Trophoblast cell (in vitro differentiated cells and primary cell): ENCODE results near the gene GTF3C1.

Source experiments
- DNase-seq, 2 donors: peaks; one replicate each; pipeline ENCODE4 v3.0.0-alpha.2; 2016
- H2AFZ ChIP-seq: 2 replicates; pipeline ENCODE4 v1.6.1; 2013; ENCODE audit warnings: low read length, moderate library complexity, mild to moderate bottlenecking; ENCODE audit not compliant: insufficient read depth, poor library complexity
- H2AK5ac ChIP-seq: 2 replicates; pipeline ENCODE4 v1.6.1; 2013; ENCODE audit warnings: mild to moderate bottlenecking, low read length
- H2BK120ac ChIP-seq: 2 replicates; pipeline ENCODE4 v1.6.1; 2013; ENCODE audit warnings: low read length, mild to moderate bottlenecking, moderate library complexity; ENCODE audit not compliant: insufficient read depth, poor library complexity
- H2BK12ac ChIP-seq: 2 replicates; pipeline ENCODE4 v1.6.1; 2013; ENCODE audit warnings: mild to moderate bottlenecking, low read length, moderate library complexity
- H2BK5ac ChIP-seq: 2 replicates; pipeline ENCODE4 v1.6.1; 2013; ENCODE audit warnings: low read length, low read depth, moderate library complexity, mild to moderate bottlenecking; ENCODE audit not compliant: poor library complexity
- H3K14ac ChIP-seq: 2 replicates; pipeline ENCODE4 v1.6.1; 2013; ENCODE audit warnings: mild to moderate bottlenecking, low read length
- H3K18ac ChIP-seq: 2 replicates; pipeline ENCODE4 v1.6.1; 2013; ENCODE audit warnings: mild to moderate bottlenecking, low read length
- H3K23ac ChIP-seq: 2 replicates; pipeline ENCODE4 v1.6.1; 2013; ENCODE audit warnings: low read length
- H3K27ac ChIP-seq: 2 replicates; pipeline ENCODE4 v1.5.1; 2013; ENCODE audit warnings: low read depth, mild to moderate bottlenecking, inconsistent platforms, low read length, moderate library complexity
- H3K27me3 ChIP-seq: 2 replicates; pipeline ENCODE4 v1.6.1; 2013; ENCODE audit warnings: inconsistent platforms, mild to moderate bottlenecking, low read length, moderate library complexity; ENCODE audit not compliant: insufficient read depth
- H3K36me3 ChIP-seq, 2 experiments: 1 replicate in 1 of 2; 2 replicates in 1 of 2; pipeline ENCODE4 v1.6.1; 2013; ENCODE audit warnings: low read length in 2 of 2, mild to moderate bottlenecking in 2 of 2, moderate library complexity in 1 of 2; ENCODE audit not compliant: insufficient read depth in 2 of 2, control insufficient read depth in 1 of 2
- H3K4ac ChIP-seq: 2 replicates; pipeline ENCODE4 v1.6.1; 2013; ENCODE audit warnings: low read depth, mild to moderate bottlenecking, low read length, moderate library complexity
- H3K4me1 ChIP-seq, 2 experiments: 1 replicate in 1 of 2; 2 replicates in 1 of 2; pipeline ENCODE4 v1.6.1; 2013; ENCODE audit warnings: low read length in 2 of 2, mild to moderate bottlenecking in 2 of 2, moderate library complexity in 1 of 2; ENCODE audit not compliant: insufficient read depth in 2 of 2, control insufficient read depth in 1 of 2
- H3K4me2 ChIP-seq: 2 replicates; pipeline ENCODE4 v1.6.1; 2013; ENCODE audit warnings: inconsistent platforms, mild to moderate bottlenecking, low read length, moderate library complexity
- H3K4me3 ChIP-seq: 2 replicates; pipeline ENCODE4 v1.5.1; 2013; ENCODE audit warnings: mild to moderate bottlenecking, low read depth, low read length, inconsistent platforms
- H3K79me1 ChIP-seq: one replicate; pipeline ENCODE4 v1.6.1; 2013; ENCODE audit warnings: low read length
- H3K79me2 ChIP-seq: 2 replicates; pipeline ENCODE4 v1.6.1; 2013; ENCODE audit warnings: low read length, mild to moderate bottlenecking; ENCODE audit not compliant: control insufficient read depth, insufficient read depth, poor library complexity
- H3K9ac ChIP-seq: 2 replicates; pipeline ENCODE4 v1.6.1; 2013; ENCODE audit warnings: mild to moderate bottlenecking, low read length
- H3K9me3 ChIP-seq: 2 replicates; pipeline ENCODE4 v1.6.1; 2013; ENCODE audit warnings: low read depth, mild to moderate bottlenecking, control low read depth, inconsistent platforms, low read length; ENCODE audit not compliant: insufficient read depth
- H4K12ac ChIP-seq: 2 replicates; pipeline ENCODE4 v1.6.1; 2013; ENCODE audit warnings: low read depth, mild to moderate bottlenecking, low read length, moderate library complexity
- H4K8ac ChIP-seq: 2 replicates; pipeline ENCODE4 v1.6.1; 2013; ENCODE audit warnings: low read depth, mild to moderate bottlenecking, low read length, moderate library complexity
- H4K91ac ChIP-seq: one replicate; pipeline ENCODE4 v1.6.1; 2013; ENCODE audit warnings: low read depth, mild to moderate bottlenecking, low read length, moderate library complexity
- WGBS: extraction: QIAGEN DNeasy Blood & Tissue Kit; methylation state at CpG from one replicate; pipeline ENCODE4 v1.1.7; 2013; ENCODE audit warnings: missing lambda C conversion rate; ENCODE audit not compliant: insufficient read length, insufficient coverage; ENCODE audit errors: extremely low coverage; 5-methylcytosine and 5-hydroxymethylcytosine counted together

Gene GTF3C1

DNA sequence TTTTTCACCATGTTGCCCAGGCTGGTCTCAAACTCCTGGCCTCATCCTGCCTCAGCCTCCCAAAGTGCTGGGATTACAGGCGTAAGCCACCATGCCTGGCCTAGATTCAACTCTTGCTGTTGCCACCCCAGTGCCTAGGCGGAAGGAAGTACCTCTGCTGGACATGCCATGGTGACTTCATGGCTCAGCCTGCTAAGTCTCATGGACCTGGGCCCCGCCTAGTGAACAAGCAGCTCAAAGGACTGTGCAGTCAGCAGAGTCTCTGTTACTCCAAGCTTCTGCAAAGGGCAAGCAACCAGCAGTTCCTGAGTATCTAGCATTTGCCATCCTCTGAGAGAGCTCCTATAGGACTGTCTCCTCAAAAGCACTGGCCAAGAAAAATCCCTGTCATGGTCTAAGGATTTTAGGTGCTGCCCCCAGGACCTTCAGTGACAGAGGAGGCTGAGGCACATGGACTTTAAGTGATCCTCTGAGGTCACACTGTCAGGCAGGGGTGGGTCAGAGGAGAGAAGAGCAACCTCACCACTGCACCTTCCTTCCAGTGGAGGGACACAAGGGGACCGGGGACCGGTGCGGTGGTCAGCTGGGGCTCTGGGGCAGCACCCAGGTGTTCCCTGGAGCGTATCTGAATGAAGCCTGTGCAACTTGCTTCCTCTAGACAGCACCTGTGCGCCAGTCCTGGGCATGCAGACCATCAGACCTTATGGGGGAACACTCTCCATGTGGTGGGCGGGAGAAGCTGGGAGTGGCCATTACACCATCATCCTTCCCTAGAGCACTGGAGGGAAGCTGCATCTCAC, 76.4 kb downstream of the GTF3C1 start:
- Histone ChIP-seq H4K12ac (no peak overlapping the region), H2BK12ac (no peak overlapping the region), H2AK5ac (no peak overlapping the region), H3K14ac (no peak overlapping the region), H3K4me2 (no peak overlapping the region), H3K36me3 (peaks cover 75 to 80% of the 10 kb centered on the region in 2 experiments), H3K9me3 (peaks cover 2% of the 10 kb centered on the region), H3K4ac (no peak overlapping the region), H2AFZ (no peak overlapping the region), H3K23ac (no peak overlapping the region), H3K27ac (no peak overlapping the region), H3K18ac (no peak overlapping the region), H4K8ac (no peak overlapping the region), H3K79me2 (no peaks in the 10 kb centered on the region), H2BK120ac (no peak overlapping the region), H3K4me3 (no peak overlapping the region), H3K27me3 (no peaks in the 10 kb centered on the region), H3K4me1 (peaks cover 7 to 14% of the 10 kb centered on the region in 2 experiments), H3K79me1 (no peaks in the 10 kb centered on the region), H3K9ac (no peak overlapping the region), H2BK5ac (no peak overlapping the region), H4K91ac (no peak overlapping the region)
- no CpG with 5 or more reads among the region's 9 CpGs for WGBS
- no peak for DNase-seq

DNA sequence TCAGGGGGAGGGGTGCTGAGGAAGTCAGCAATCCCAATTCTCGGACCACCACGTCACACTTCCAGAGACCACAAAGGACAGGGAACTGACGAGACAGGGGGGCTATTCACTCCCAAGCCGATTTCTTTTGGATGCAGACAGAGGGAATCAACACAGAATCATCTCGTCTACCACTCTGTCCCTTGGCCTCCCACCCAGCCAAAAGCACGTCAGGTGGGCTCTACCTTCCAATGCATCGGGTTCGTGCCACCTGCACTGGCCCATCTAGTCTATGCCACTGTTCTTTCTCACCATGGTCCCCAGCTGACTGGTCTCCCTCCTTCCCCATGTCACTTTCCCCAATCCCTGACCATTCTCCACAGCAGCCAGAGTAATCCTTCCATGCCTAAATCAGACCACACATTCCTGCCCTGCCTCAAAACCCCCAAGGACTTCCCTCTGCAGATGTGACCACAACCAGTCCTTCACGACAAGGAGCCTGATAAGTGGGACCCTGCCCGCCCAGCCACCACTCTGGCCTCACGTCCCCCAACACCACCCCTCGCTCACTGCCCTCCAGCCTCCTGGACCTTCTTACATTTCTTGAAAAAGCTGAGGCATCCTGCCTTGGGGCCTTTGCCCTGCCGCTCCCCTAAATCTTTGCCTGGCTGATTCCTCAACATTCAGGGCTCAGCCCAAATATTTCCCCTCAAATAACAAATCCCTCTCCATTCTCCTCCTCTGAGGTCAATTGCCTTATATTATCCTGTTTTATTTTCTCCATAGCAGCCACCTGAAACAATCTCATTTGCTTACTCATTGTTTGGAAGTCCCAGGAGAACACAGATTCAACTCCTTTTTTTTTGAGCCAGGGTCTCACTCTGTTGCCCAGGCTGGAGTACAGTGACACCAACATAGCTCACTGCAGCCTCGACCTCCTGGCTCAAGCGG, 77.4 kb downstream of the GTF3C1 start:
- no peak for DNase-seq
- H3K27me3 ChIP-seq = no peaks in the 10 kb centered on the region
- no peaks in the 10 kb centered on the region for H3K79me1 ChIP-seq
- H4K8ac ChIP-seq = no peak overlapping the region
- peaks cover 75 to 84% of the 10 kb centered on the region in 2 experiments for H3K36me3 ChIP-seq
- H3K27ac ChIP-seq = no peak overlapping the region
- H3K9me3 ChIP-seq = peaks cover 2% of the 10 kb centered on the region
- H4K12ac ChIP-seq = no peak overlapping the region
- no CpG with 5 or more reads among the region's 15 CpGs for WGBS
- no peaks in the 10 kb centered on the region for H3K79me2 ChIP-seq
- no peak overlapping the region for H2AFZ ChIP-seq
- H3K4me3 ChIP-seq = no peak overlapping the region
- no peak overlapping the region for H3K18ac ChIP-seq
- no peak overlapping the region for H3K4me2 ChIP-seq
- H3K9ac ChIP-seq = no peak overlapping the region
- no peak overlapping the region for H2BK12ac ChIP-seq
- no peak overlapping the region for H2BK5ac ChIP-seq
- no peak overlapping the region for H4K91ac ChIP-seq
- H3K23ac ChIP-seq = no peak overlapping the region
- no peak overlapping the region for H2BK120ac ChIP-seq
- no peak overlapping the region for H2AK5ac ChIP-seq
- peaks cover 7 to 14% of the 10 kb centered on the region in 2 experiments for H3K4me1 ChIP-seq
- no peak overlapping the region for H3K14ac ChIP-seq
- H3K4ac ChIP-seq = no peak overlapping the region

DNA sequence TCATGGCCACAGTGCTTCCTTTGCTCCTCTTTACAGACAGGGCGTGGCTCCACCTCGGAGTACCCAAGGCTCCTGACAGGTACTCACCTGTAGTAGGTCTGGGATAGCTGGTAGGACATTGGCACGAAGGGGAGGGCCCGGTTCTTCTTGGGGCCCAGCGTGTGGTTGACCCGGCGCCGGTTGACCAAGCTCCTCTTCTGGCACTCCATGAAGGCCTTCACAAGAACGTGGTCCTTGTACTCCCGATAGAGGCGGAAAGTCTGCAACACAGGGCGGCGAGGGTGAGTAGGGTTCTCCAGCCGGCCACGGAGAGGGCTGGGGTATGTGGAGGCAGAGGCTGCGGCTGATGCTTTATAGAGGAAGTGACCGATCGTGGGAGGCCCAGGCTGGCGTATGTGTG, 78.1 kb downstream of the GTF3C1 start:
- Histone ChIP-seq H3K4me3 (no peak overlapping the region), H3K18ac (no peak overlapping the region), H3K23ac (no peak overlapping the region), H3K4ac (no peak overlapping the region), H4K8ac (no peak overlapping the region), H4K12ac (no peak overlapping the region), H2AFZ (no peak overlapping the region), H3K4me1 (peaks cover 7 to 14% of the 10 kb centered on the region in 2 experiments), H3K79me1 (no peaks in the 10 kb centered on the region), H2BK12ac (no peak overlapping the region), H3K14ac (no peak overlapping the region), H2BK5ac (no peak overlapping the region), H3K79me2 (no peaks in the 10 kb centered on the region), H2AK5ac (no peak overlapping the region), H3K36me3 (peaks cover 73 to 87% of the 10 kb centered on the region in 2 experiments), H2BK120ac (no peak overlapping the region), H3K9me3 (peaks cover 2% of the 10 kb centered on the region), H3K27ac (no peak overlapping the region), H3K9ac (no peak overlapping the region), H3K4me2 (no peak overlapping the region), H4K91ac (no peak overlapping the region), H3K27me3 (no peaks in the 10 kb centered on the region)
- no CpG with 5 or more reads among the region's 19 CpGs for WGBS
- DNase-seq = no peak

DNA sequence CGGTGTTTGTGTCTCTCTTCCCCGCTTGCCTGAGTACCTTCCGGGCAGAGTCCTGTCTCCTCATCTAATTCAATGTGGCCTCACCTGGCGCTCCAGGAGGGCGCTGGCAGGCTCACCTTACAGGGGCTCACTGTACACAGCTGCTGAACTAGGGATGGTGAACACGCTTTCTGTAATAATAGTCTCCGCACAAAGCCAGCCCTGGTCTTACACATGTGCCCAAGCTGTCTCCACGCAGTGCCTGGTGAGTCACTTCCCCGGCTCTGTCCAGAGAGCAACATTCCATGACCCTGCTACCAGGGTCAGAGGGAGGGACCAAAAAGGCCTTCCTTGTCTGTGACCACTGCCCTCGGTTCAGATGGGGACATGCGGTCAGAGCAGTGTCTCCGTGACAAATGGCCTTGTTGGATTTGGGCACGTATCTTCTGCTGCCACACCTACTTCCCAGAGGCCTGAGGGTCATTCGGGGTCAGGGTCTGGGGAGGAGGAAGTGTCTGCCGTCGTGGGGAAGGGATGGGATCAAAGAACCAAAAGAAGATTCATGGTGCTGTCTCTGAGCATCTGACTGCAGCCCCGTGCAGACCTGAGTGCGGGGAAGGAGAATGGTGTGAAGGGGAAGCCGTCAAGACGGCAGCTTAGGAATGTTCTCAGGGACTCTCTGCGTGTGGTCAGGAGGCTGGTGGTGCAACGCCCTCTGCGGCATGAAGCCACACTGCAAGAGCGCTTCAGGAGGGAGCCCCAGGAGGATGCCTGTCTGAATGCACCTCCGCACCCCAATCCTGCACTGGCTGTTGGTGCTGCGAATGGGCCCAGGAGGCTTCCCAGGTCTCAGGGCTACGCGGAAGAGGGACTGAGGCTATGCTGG, 78.9 kb downstream of the GTF3C1 start:
- H3K23ac ChIP-seq = no peak overlapping the region
- peaks cover 5 to 9% of the 10 kb centered on the region in 2 experiments for H3K4me1 ChIP-seq
- H2BK12ac ChIP-seq = no peak overlapping the region
- H3K9ac ChIP-seq = no peak overlapping the region
- no peak overlapping the region for H2BK120ac ChIP-seq
- no peak overlapping the region for H2AK5ac ChIP-seq
- H3K18ac ChIP-seq = no peak overlapping the region
- DNase-seq = peak; percentile 42 to 63
- no CpG with 5 or more reads among the region's 28 CpGs for WGBS
- H2AFZ ChIP-seq = no peak overlapping the region
- H3K4ac ChIP-seq = no peak overlapping the region
- no peak overlapping the region for H4K91ac ChIP-seq
- no peak overlapping the region for H2BK5ac ChIP-seq
- H4K12ac ChIP-seq = no peak overlapping the region
- no peak overlapping the region for H4K8ac ChIP-seq
- peaks cover 69 to 86% of the 10 kb centered on the region in 2 experiments for H3K36me3 ChIP-seq
- no peaks in the 10 kb centered on the region for H3K79me1 ChIP-seq
- H3K4me3 ChIP-seq = no peak overlapping the region
- no peaks in the 10 kb centered on the region for H3K79me2 ChIP-seq
- H3K4me2 ChIP-seq = no peak overlapping the region
- no peak overlapping the region for H3K14ac ChIP-seq
- no peaks in the 10 kb centered on the region for H3K27me3 ChIP-seq
- no peak overlapping the region for H3K27ac ChIP-seq
- H3K9me3 ChIP-seq = no peaks in the 10 kb centered on the region
